Stimulated activated CD4-positive, alpha-beta T cell treated with anti-CD3 and anti-CD28 coated beads, Interleukin-12 subunit alpha, Interleukin-12 subunit beta, amount 100 ng/mL, for 48 hours (primary cell): ENCODE measurements around the gene CELF4.
A peak's percentile ranks its signal among the peaks of the same experiment; 100 is the strongest.

ENCODE experiments used
- DNase-seq, 3 donors: peaks; one replicate each; pipeline ENCODE4 v3.0.0-alpha.2; 2020; ENCODE audit warnings: low read depth in 2 of 3, low spot score in 1 of 3

The CELF4 gene

GRCh38 chr18:37395138-37395537 is 170.5 kb downstream of the CELF4 start:
- no peak for DNase-seq

- DNase-seq = no peak
These were observed 171.0 kb downstream of the CELF4 start for GRCh38 chr18:37394610-37394965.

GRCh38 chr18:37393945-37394609 is 171.5 kb downstream of the CELF4 start:
- no peak for DNase-seq

- no peak for DNase-seq
These were observed 172.3 kb downstream of the CELF4 start for GRCh38 chr18:37393221-37393827.

- DNase-seq = no peak
These were observed 172.9 kb downstream of the CELF4 start for GRCh38 chr18:37392648-37393047.

GRCh38 chr18:37391698-37392548 is 173.7 kb downstream of the CELF4 start:
- DNase-seq = no peak

- no peak for DNase-seq
These were observed 174.4 kb downstream of the CELF4 start for GRCh38 chr18:37391156-37391555.

GRCh38 chr18:37390687-37391086 is 174.9 kb downstream of the CELF4 start:
- DNase-seq = no peak

- no peak for DNase-seq
These were observed 175.8 kb downstream of the CELF4 start for GRCh38 chr18:37389684-37390368.

GRCh38 chr18:37389041-37389440 is 176.6 kb downstream of the CELF4 start:
- no peak for DNase-seq

GRCh38 chr18:37388413-37388812 is 177.2 kb downstream of the CELF4 start:
- DNase-seq = no peak

GRCh38 chr18:37385846-37386778 is 179.5 kb downstream of the CELF4 start:
- peak in 1 of 3 donors; percentile 29 for DNase-seq

GRCh38 chr18:37383846-37384595 is 181.6 kb downstream of the CELF4 start:
- no peak for DNase-seq

- no peak for DNase-seq
These were observed 182.4 kb downstream of the CELF4 start for GRCh38 chr18:37383036-37383785.

- no peak for DNase-seq
These were observed 184.0 kb downstream of the CELF4 start for GRCh38 chr18:37381554-37381953.

GRCh38 chr18:37380546-37381110 is 185.0 kb downstream of the CELF4 start:
- DNase-seq = no peak

GRCh38 chr18:37378336-37379010 is 187.1 kb downstream of the CELF4 start:
- no peak for DNase-seq

- no peak for DNase-seq
These were observed 190.4 kb downstream of the CELF4 start for GRCh38 chr18:37375181-37375580.
